Astrocyte of the hippocampus (primary cell): ENCODE results near the gene CUL1.

Source experiments
- DNase-seq: peaks from one replicate; pipeline ENCODE4 v3.0.0; 2011; ENCODE audit warnings: low read depth, low spot score

The CUL1 gene

DNA sequence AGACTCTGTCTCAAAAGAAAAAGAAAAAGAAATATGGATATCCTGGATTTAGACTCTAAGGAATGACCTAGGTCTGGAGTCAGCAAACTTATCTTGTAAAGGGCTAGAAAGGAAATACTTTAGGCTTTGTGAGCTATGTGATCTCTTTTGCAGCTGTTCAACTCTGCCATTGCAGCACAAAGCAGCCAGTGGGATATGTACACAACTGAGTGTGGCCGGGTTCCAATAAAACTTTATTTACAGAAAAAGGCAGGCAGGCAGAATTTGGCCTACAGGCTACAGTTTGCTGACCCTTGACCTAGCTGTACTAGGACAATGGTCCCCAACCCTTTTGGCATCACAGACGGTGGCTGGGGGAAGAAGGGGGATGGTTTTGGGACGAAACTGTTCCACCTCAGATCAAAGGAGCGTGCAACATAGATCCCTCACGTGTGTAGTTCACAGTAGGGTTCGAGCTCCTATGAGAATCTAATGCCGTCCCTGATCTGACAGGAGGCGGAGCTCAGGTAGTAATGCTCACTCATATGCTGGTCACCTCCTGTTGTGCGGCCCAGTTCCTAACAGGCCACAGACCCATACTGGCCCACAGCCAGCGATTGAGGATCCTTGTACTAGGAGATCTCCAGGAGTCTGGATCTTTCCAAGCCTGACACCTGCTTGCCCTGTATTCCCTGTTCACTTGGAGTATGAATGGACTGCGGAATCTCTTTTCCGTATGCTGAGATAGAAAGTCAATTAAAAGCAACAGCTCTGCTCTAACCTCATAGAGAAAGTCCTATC lies 63.0 kb downstream of the CUL1 start:
- DNase-seq, result no peak

GRCh38 chr7:148763622-148764021 lies 64.9 kb downstream of the CUL1 start:
- no peak for DNase-seq

GRCh38 chr7:148770004-148770403 lies 71.3 kb downstream of the CUL1 start:
- DNase-seq, result no peak

GRCh38 chr7:148772297-148773089 lies 73.8 kb downstream of the CUL1 start:
- peak; percentile 75 for DNase-seq

- peak; percentile 12 for DNase-seq
Measured at GRCh38 chr7:148773334-148773733, 74.6 kb downstream of the CUL1 start.

DNA sequence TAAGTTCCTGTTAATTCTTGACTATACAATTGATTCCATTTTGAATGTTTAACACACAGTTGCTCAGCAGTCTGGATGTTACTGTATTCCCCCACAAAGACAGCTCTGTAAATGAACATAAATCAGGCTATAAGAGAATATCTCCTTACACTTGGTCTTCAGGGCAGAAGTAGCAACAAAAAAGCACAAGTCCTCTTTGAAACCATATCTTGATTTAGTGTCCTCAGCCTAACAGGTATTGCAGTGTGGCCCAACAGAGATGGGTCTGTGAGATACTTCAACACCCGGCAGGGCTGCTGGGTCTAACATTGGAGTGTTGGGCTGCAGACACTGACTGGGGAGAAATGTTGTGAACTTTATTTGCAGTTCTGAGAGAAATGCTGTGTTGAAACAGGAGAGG lies 75.8 kb downstream of the CUL1 start:
- DNase-seq, result no peak

GRCh38 chr7:148782757-148783456 lies 84.2 kb downstream of the CUL1 start:
- peak; percentile 19 for DNase-seq

DNA sequence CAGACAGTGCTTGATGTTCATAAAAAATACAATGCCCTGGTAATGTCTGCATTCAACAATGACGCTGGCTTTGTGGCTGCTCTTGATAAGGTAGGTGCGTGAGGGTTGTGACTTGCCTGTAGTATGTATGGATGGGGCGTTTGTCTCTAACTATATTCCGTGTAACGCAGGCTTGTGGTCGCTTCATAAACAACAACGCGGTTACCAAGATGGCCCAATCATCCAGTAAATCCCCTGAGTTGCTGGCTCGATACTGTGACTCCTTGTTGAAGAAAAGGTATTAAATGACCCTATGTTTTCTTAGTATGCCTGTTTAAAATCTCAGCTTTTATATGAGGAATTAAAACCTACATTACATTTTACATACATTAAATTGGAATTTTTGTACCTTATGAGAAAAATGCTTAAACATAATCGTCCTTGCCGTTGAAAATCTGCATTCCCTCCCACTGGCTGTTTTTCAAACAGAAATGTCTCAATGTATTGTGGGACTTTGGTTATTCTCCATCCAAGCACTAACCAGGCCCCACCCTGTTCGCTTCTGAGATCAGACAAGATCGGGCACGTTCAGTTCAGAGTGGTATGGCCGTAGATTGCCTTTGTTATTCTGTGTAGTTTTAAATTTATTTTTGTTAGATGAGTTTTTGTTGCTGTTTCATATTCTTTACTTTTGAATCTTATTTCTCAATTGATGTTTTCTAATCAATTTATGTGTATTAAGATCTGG lies 85.3 kb downstream of the CUL1 start:
- no peak for DNase-seq

DNA sequence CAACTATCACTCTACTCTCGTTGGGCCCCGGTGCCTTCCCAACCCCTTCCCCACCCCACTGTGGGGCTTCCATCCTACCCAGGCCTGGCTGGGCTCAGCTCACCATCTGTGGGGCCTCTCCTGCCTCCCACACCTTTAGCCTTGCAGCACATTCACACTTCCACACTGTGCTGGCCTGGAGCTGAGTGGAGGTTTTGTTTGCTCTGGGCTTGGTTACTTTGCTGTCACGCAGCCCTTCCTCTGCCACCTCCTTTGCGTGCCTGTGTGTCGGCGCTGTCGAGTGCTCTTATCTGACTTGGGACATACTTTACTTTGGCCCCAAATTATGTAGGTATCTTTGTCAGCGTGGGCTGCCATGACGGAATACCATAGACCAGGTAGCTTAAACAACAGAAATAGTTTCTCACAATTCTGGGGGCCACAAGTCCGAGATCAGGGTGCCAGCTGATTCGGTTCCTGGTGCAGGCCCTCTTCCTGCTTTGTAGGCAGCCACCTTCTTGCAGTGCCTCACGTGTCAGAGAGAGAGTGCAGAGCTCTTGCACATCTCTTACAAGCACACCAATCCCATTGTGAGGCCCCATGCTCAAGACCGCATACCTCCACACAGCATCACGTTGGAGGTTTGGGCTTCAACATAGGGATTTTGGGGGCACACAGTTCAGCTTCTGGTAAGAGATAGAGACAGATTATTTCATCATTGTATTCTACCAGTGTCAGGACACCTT lies 89.0 kb downstream of the CUL1 start:
- DNase-seq, result no peak

DNA sequence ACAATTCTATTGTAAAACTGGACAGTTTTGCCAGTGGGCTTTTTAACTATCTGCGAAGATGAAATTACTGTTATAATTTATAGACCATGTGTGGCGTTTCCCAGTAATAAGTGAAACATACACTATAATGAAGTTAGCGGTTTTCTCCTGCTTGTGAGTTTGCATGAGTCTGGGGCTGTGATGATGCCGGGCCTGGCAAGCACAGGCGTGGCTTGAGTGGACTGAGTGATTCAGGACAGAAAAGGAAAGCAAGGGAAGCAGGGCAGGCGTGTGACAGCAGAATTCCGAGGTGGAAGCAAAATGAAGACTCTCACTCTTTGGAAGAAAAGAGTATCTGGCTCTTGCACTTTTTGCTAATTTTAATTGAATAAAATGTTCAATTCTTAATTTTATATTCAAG lies 90.5 kb downstream of the CUL1 start:
- DNase-seq, result no peak

DNA sequence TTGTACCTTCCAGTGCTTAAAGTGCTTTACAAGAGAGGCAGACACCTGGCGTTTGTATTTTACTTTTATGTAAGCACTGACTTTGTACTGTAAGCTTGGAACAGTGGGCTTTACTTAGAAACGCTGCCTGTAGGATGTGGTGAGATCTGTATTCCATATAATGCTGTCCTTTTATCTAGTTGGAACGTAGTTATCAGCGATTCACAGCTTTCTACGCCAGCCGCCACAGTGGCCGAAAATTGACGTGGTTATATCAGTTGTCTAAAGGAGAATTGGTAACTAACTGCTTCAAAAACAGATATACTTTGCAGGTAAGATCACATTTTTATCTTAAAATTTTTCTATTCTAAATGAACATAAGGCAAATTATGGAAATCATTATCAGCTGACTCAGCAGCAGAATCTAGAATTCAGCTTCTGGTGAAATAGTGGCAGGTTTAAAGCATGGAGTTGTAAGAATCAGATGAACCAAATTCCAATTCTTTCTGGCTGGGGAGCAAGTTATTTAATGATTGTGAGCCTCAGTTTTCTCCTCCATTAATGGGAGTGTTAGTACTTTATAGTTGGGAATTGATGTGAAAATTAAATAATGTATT lies 91.5 kb downstream of the CUL1 start:
- no peak for DNase-seq

- DNase-seq, result no peak
Measured at GRCh38 chr7:148790850-148791249, 92.1 kb downstream of the CUL1 start.

DNA sequence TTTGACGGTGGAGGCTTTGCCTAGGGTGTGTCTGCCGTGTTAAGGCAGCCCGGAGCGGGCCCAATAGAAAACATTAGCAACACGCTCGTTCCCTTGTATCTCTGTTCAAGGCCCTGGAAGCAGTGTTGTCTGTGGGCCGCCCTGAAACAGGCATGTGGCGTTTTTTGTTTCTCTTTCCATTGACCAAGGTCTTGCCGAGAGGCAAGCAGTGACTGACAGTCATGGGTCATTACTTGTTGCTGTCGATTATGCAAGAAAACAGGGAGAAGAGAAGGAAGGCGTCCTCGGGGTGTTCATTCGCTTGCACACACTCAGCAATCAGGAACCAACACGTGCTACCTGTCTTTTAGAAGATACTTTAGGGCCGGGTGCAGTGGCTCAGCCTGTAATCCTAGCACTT lies 92.8 kb downstream of the CUL1 start:
- DNase-seq, result no peak

DNA sequence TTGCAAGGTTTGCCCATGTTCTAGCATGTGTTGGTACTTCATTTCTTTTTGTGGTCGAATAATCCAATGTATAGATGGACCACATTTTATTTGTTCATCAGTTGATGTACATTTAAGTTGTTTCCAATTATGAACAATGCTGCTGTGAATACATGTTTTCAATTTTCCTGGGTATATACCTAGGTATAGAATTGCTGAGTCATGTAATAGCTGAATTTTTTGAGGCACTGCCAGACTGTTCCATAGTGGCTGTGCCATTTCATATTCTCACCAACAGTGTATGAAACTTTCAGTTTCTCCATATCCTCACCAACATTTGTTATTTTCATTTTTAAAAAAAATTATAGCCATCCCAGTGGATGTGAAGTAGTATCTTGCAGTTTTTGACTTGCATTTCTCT lies 94.9 kb downstream of the CUL1 start:
- DNase-seq, result no peak

GRCh38 chr7:148794476-148794875 lies 95.8 kb downstream of the CUL1 start:
- DNase-seq, result no peak

GRCh38 chr7:148796841-148797240 lies 98.1 kb downstream of the CUL1 start:
- DNase-seq, result no peak

DNA sequence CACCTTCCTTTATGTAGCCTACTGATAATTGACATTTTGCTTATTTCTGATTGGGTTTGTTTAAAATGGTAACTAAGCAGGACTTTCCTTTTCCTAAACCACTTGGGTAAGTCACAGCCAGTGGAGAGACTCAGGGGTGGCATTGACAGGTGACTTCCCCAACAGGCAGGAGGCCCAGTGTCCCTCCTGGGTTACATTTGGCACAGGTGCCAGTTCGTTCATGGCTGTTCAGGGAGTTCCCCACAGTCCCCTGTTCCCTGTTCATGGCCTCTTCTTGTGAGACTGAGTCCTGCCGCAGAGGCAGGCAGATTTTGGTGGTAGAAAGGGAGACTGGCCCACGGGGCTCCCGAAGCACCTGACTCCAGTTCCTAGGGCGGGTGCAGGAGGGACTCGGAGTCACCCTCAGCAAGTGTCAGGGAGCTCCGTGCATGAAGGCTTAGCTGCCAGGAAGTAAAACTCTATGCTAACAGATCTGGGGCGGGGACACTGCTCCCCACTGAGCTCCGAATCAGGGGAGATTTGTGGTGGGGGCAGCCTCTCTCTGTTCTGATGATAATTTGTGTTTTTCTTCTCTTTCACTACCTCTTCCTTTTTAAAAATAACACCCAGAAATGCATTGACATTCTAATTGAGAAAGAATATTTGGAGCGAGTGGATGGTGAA lies 101.3 kb downstream of the CUL1 start:
- DNase-seq, result no peak

DNA sequence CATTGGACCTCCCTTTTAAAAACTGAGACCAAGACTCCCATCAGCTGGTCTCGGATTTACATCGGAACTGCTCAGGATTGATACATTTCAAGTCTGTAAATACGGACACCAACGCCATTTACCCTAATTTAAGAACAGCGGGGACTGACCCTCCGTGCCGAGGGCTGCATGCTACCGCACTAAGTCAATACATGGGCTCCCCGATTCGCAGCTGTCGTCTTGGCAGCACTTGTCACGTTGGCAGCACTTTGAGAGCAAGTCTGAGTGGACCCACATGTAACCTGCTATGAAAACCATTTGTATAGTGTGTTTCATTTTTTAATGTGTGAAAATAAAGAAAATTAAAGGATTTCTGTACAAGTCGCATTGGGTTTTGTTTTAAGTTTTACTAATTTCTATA lies 102.0 kb downstream of the CUL1 start:
- no peak for DNase-seq

DNA sequence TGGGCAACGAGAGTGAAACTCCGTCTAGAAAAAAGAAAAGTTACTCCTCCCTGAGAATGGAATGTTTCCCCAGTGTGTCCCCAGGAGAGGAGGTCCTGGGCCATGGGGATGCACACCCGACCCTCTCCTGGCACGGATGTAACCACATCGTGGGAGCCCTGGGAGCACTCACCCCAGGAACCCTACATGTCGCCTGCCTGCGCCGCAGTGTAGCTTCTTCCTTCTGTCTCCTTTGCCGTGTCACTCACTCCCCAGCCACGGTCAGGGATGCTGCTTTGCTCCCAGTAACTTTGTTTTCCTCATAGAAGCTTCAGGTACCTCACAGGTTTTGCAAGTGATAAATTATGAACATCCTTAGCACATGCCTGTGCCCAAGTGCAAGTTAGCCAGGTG lies 103.4 kb downstream of the CUL1 start:
- DNase-seq, result no peak

DNA sequence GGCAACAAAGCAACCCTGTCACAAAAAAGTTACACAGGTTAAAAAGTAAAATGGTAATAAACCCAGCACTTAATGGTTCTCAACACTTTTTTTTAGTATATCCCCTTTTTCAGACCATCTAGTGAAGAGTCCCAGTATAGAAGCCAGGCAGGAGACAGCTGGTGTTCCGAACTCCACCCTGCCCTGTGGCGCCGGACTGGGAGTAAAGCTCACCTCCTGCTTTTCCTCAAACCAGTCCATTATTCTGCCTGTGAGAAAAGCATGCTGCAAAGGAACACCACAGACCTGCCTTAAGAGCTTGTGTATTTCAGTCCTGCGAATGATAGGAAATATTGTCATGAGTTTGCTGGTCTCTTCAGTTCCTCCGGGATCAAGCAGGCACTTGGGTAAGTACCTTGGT lies 104.4 kb downstream of the CUL1 start:
- DNase-seq, result no peak
